ENCODE data around the gene TMPRSS6.

- TF ChIP-seq, protein P1, sequence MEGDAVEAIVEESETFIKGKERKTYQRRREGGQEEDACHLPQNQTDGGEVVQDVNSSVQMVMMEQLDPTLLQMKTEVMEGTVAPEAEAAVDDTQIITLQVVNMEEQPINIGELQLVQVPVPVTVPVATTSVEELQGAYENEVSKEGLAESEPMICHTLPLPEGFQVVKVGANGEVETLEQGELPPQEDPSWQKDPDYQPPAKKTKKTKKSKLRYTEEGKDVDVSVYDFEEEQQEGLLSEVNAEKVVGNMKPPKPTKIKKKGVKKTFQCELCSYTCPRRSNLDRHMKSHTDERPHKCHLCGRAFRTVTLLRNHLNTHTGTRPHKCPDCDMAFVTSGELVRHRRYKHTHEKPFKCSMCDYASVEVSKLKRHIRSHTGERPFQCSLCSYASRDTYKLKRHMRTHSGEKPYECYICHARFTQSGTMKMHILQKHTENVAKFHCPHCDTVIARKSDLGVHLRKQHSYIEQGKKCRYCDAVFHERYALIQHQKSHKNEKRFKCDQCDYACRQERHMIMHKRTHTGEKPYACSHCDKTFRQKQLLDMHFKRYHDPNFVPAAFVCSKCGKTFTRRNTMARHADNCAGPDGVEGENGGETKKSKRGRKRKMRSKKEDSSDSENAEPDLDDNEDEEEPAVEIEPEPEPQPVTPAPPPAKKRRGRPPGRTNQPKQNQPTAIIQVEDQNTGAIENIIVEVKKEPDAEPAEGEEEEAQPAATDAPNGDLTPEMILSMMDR (IDR thresholded peaks at IDR 0.05), result no peak
- TF ChIP-seq POLR2A (IDR thresholded peaks at IDR 0.05), result no peak
These were observed 62.9 kb downstream of the TMPRSS6 start for GRCh38 chr22:37046589-37046988.
